ENCODE results near the gene PARD3B. TPM values are rescaled to one million over a fixed set of nuclear protein-coding genes. Genes with fewer than 3 reads are reported as not detected.

The PARD3B gene
- total RNA-seq, 4 donors from 2014 or later: 6.5 to 17.3 (median 12.7) TPM

GRCh38 chr2:204770735-204771134, 225.5 kb downstream of the PARD3B start:
- 70 to 73% methylated on average over 1 of the region's 1 CpG for WGBS, 2 donors
- no peak overlapping the region for H3K4me3 ChIP-seq (ENCODE audit: low read depth, poor library complexity, severe bottlenecking)
- intact Hi-C loops (cut with DNase I; ENCODE audit: low total_unique reads): no loop called here
- TF ChIP-seq, protein P1, sequence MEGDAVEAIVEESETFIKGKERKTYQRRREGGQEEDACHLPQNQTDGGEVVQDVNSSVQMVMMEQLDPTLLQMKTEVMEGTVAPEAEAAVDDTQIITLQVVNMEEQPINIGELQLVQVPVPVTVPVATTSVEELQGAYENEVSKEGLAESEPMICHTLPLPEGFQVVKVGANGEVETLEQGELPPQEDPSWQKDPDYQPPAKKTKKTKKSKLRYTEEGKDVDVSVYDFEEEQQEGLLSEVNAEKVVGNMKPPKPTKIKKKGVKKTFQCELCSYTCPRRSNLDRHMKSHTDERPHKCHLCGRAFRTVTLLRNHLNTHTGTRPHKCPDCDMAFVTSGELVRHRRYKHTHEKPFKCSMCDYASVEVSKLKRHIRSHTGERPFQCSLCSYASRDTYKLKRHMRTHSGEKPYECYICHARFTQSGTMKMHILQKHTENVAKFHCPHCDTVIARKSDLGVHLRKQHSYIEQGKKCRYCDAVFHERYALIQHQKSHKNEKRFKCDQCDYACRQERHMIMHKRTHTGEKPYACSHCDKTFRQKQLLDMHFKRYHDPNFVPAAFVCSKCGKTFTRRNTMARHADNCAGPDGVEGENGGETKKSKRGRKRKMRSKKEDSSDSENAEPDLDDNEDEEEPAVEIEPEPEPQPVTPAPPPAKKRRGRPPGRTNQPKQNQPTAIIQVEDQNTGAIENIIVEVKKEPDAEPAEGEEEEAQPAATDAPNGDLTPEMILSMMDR (IDR thresholded peaks at IDR 0.05): no peak
- no peak for TF ChIP-seq POLR2A (IDR thresholded peaks at IDR 0.05)
- no peak for DNase-seq (ENCODE audit: low spot score in 2 of 2)

DNA sequence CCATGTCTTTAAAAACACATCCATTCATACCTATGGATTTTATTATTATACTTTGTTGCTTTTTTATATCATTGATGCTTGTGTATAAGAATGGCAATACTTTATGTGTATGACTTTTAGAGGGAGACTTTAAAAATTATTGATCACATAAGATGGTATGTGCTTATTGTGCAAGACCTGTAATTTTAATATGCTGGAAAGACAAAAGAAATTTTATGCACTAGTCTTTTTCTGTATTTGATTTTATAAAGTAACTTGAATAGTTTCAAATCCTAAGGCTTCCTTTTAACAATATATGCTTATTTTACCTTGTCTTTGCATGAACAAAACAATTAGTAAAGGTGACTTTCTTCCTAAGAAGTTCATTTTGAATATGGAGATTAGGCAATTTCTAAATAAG, 226.4 kb downstream of the PARD3B start:
- intact Hi-C loops (cut with DNase I; ENCODE audit: low total_unique reads): no loop called here
- TF ChIP-seq, protein P1 (IDR thresholded peaks at IDR 0.05): no peak
- TF ChIP-seq POLR2A (IDR thresholded peaks at IDR 0.05): no peak
- DNase-seq (ENCODE audit: low spot score in 2 of 2): no peak
- H3K4me3 ChIP-seq (ENCODE audit: low read depth, poor library complexity, severe bottlenecking): no peak overlapping the region

GRCh38 chr2:204772546-204772945, 227.3 kb downstream of the PARD3B start:
- TF ChIP-seq, protein P1 (IDR thresholded peaks at IDR 0.05): no peak
- H3K4me3 ChIP-seq (ENCODE audit: low read depth, poor library complexity, severe bottlenecking): no peak overlapping the region
- no peak for DNase-seq (ENCODE audit: low spot score in 2 of 2)
- intact Hi-C loops (cut with DNase I; ENCODE audit: low total_unique reads): no loop called here
- 92 to 97% methylated on average over 1 of the region's 1 CpG for WGBS, 2 donors

DNA sequence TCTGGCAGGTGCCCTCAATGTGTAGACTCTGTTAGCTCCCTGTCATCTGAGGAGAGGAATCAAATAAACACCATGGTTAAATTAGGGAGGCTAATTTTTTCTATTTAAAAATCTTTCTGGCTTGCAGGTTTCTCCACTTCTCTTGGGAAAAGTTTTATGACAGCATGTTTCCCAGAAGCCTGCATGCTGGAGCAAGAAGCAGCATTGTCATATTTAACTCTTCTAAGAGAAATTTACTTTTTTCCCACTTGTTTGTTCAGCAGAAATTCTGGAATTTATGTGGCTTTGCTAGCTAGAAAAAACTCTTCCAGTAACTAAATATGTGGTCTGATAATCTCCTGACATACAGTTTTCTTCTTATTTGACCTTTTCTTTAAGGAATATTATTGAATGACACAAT, 230.5 kb downstream of the PARD3B start:
- intact Hi-C loops (cut with DNase I; ENCODE audit: low total_unique reads): no loop called here
- no peak for DNase-seq (ENCODE audit: low spot score in 2 of 2)
- TF ChIP-seq, protein P1 (IDR thresholded peaks at IDR 0.05): no peak
- no peak for TF ChIP-seq POLR2A (IDR thresholded peaks at IDR 0.05)

GRCh38 chr2:204776781-204777559, 231.7 kb downstream of the PARD3B start:
- H3K4me3 ChIP-seq (ENCODE audit: low read depth, poor library complexity, severe bottlenecking): no peak overlapping the region
- intact Hi-C loops (cut with DNase I; ENCODE audit: low total_unique reads): no loop called here
- 75% methylated on average over 1 of the region's 1 CpG for WGBS, 2 donors
- TF ChIP-seq, protein P1 (IDR thresholded peaks at IDR 0.05): no peak
- TF ChIP-seq POLR2A (IDR thresholded peaks at IDR 0.05): no peak
- no peak for DNase-seq (ENCODE audit: low spot score in 2 of 2)

More for the DNA sequence above, 230.5 kb downstream of the PARD3B start:
- no peak overlapping the region for H3K4me3 ChIP-seq (ENCODE audit: low read depth, poor library complexity, severe bottlenecking)

GRCh38 chr2:204779771-204780170, 234.5 kb downstream of the PARD3B start:
- no peak for TF ChIP-seq POLR2A (IDR thresholded peaks at IDR 0.05)
- TF ChIP-seq, protein P1 (IDR thresholded peaks at IDR 0.05): no peak
- no peak overlapping the region for H3K4me3 ChIP-seq (ENCODE audit: low read depth, poor library complexity, severe bottlenecking)

More at GRCh38 chr2:204779771-204780170, 234.5 kb downstream of the PARD3B start:
- no peak for DNase-seq (ENCODE audit: low spot score in 2 of 2)
- intact Hi-C loops (cut with DNase I; ENCODE audit: low total_unique reads): no loop called here

All from lower leg skin (tissue), 4 donors.